GM21381 (cell line): ENCODE results near the gene KNCN.

Experiments used
- ATAC-seq: cut with Tn5 transposase; IDR thresholded peaks from one replicate; pipeline ENCODE4 v1.9.1; 2021; ENCODE audit warnings: mild to moderate bottlenecking, moderate library complexity; ENCODE audit not compliant: unreplicated experiment

The KNCN gene

DNA sequence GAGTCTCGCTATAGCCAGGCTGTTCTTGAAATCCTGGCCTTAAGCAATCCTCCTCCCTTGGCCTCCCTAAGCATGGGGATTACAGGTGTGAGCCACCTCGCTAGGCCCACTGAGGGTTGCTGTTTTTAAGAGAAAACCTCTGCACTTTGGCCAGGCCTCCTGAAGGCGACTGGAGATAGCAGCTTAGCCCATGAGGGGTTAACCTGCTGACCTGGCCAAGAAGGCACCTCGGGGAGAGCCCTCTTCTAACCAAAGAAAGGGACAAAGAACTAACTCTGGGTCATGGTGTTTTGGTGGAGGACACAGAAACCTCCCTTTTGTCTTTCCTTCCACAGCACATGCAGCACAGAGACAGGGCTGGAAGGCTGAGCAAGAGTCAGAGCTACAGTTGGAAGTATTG is 17.7 kb upstream of the KNCN start:
- no peak for ATAC-seq

DNA sequence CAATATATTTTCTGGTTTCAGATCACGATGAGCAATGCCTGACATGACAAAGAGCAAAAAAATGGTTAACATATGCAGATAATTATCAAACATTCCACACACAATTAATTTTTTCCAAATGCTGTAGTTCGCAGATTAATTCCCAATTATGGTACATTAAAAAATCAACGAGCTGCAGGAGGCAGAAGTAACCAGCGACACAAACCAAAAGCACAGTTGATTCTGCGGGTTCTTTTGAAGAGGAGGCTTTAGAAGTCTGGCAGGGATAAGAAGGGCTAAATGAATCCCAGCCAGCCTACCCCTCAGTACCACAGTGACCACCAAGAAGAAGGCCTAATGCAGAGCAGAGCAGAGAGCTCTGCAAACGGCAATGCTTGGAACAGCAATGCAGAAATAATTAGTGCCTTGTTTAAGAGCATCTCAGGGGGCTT is 17.0 kb upstream of the KNCN start:
- no peak for ATAC-seq

DNA sequence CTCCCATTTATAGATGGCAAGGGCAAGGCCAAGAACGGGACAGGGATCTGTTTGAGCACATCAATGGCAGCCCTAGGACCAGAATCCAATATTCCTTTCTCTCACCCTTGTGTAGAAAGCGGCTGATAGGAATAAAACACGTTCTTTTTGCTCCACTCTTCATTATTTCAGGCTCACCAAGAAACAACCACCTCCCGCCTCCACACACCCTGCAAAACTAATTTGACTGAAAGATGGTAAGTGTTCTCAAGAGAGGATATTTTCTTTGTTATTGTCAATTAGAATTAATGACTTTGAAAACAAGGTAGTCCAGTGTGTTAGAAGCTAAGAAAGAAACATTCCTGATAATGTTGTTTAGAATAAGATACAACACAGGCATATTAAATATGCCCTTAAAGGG is 11.9 kb upstream of the KNCN start:
- no peak for ATAC-seq

DNA sequence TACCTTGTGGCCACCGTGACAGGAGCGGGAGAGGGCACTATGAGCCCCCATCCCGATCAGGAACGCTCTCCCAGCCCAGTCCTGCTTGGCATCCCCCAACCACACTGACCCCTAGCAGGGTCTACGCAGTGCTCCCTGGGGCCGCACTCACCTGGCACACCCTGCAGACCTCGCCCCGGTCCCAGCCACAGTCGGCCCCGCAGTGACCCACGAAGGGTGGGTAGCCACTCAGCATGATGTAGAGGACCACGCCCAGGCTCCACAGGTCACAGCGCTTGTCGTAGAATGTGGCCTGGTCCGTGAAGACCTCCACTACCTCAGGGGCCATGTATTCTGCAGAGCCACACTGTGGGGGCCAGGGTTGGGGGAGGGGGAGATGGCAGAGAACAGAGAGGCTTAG is 11.1 kb upstream of the KNCN start:
- no peak for ATAC-seq

DNA sequence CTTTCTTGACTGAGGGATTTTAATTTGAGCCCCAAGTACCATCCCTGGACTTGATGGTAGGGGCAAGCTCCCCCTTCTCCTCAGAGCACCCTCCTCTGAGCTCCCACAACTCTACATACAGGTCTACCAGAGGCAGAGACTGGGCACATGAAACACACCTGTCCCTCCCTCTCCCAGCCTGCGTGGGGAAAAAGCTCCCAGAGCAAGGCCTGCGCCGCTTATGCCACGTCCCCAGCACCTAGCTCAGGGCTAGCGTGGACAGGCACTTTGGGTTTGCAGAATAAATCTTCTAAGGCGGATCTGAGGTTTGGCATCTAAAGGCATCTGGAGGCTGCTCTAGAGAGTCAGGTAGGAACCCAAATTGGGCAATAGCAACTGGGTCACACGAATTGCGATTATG is 7.5 kb upstream of the KNCN start:
- ATAC-seq = no peak

DNA sequence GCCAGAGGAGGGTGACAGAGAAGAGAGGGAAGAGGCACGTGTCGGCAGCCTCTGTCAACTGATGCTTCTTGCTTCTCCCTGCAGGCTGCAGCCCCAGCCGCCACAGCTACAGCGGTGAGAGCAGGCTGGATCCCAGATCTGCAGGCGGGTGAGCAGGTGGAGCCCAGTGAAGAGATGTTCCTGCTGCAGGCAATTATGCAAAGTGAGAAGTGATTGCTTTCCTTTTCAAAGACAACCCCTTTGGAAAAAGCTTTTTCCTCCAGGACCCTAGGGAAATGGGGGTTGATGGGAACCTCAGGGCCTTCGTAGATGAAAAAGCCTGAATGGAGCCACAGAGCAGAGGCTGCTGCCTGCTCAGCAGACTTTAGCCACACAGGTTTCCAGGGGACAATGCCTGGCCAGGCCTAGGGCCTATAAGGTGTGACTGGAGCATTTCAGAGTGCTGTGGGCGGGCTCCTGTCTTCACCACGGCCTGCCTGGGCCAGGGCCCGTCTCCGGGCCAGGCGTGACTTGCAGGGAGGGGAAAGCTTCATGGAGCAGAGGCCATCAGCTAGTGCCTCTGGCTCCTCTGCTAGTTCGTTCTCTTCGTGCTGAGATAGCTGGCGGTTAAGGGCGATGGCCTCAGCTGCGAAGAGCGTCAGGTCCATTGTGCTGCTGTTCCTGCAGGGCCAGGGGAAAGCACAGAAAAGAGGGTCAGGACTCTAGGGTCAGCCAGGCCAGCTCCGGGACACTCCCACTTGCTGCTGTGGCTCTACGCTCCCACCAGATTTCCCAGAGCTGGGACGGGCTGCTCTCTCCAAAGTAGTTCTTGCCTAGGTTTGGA is 6.9 kb upstream of the KNCN start:
- no peak for ATAC-seq

DNA sequence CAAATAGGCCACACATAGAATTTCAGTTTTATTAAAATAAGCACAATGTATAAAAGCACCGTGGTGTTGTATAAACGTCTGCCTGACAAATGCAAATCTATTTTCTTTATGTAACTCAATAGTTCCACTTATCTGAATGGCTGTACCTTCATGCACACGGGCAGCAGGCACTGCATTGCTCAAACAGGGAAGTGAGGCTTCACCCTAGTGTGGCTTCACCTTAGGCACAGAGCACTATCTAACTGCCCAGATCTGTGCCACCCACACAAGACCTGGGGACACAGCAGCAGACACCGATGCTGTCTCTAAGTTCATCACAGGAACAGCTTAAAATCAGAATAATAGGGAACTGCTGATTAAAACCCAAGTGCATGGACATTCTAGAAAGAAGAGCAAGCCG is 6.0 kb upstream of the KNCN start:
- no peak for ATAC-seq

DNA sequence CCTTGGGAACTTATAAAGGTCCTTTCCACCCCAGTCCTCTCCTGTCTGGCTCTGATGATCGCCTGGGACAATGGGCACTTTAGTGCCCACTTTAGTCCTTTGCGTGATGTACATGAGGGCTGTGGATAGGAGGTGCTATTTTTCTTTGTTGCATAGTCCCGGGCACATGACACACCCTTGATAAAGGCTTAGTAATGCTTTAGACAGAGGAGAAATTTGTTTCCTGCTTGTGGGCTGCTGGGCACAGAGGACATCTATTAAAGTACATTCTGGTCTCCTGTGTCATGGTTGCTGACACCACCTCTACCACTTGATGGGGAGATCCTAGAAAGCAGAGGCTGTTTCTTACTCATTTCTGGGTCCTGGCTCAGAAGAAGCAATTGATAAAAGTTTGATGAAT is 5.4 kb upstream of the KNCN start:
- ATAC-seq = no peak

DNA sequence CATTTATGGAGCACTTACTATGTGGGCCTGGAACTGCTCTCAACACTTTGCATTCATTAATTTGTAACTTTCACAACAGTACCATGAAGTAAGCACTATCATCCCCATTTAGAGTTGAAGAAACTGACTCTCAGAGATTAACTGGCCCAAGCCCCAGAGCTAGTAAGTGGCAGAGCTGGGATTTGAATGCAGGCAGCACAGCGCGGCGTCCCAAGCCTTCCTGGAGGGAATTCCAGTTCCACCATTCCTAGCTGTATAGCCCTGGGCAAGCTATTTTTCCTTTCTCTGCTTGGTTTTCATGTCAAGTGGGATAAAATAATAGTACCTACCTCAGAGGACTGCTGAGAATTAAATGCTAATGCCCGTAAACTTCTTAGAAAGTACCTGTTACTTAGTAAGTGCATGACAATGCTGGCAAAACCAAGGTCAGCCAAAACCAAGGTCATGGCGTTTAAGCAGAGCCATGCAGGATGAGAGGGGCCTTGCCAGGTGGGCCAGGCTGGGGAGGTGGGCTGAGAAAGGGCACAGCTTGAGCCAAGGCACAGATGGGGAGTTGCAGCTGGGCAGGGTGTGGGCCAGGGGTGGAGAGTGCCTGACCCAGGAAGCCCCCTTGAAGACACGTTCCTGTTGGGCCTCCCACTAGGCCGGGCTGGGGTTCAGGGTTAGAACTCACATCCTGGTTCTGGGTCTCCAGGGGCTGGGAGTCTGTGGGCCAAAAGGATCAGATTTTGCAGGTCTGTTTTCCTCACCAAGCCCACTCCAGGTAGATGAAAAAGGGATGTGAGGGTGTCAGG is 4.6 kb upstream of the KNCN start:
- no peak for ATAC-seq

DNA sequence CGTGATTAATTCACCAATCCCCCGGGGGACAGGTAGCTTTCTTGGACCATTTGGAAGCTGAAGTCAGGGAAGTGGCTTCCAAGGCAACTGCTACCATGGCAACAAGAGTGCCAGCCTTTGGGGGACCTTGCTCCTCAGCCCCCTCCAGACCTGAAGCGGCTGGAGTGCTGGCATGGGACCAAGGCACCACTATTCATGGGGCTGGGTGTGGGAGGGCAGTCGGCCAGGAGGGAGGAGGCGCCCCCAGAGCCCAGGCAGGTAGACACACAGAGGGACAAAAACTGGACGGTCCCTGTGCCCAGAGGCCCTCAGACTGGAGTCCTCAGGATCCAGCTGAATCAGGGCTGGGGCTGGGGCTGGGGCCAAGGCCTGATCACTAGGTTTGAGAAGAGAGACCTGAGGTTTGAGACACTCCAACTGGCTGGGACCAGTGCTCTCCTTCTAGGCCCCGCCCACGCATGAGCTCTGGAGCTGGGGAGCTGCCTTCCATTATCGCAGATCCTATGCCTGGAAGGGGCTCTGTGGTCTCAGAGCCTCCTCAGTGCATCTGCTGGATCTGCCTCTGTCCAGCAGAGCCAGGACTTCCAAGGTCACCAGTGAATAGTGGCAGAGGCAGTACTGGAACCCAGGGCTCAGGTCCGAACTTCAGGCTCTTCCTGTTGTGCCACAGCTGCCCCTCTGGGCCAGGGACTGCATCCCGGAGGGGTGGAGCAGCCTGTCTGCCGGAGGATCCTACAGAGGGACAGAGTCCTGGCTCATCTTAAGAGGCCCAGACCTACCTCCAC is 3.3 kb upstream of the KNCN start:
- ATAC-seq = no peak

DNA sequence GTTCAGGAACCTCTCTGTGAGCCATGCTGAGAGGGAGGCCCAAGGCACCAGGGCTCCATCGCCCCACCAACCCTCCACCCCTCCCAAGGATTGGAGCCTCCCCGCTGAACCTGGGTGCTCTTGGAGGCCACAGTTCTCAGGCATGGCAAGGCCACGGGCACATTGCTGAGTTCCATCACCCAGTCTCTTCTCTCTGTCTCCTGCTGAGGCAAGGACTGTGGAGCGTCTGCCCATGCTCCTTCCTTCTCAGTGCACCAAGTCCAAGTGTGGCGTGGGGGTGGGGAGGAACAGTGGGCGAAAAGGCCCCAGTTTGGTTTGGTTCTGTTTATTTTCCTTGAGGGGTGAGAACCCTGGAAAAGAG is 2.8 kb upstream of the KNCN start:
- no peak for ATAC-seq

DNA sequence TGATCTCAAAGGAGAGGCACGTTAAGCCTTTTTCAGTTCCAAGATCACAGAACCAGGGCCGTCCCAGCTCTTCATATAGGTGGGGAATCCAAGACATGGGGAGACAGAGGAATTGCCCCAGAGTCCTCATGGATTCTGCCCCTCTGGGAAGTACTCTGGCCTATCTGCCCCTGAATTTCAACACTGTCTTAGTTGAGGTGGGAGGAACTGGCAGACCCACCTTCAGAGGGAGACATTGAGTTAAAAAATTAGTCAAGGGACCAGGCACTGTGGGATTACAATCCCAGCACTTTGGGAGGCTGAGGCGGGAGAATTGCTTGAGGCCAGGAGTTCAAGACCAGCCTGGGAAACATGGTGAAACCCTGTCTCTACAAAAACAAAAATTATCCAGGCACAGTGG is 2.1 kb upstream of the KNCN start:
- ATAC-seq = no peak

DNA sequence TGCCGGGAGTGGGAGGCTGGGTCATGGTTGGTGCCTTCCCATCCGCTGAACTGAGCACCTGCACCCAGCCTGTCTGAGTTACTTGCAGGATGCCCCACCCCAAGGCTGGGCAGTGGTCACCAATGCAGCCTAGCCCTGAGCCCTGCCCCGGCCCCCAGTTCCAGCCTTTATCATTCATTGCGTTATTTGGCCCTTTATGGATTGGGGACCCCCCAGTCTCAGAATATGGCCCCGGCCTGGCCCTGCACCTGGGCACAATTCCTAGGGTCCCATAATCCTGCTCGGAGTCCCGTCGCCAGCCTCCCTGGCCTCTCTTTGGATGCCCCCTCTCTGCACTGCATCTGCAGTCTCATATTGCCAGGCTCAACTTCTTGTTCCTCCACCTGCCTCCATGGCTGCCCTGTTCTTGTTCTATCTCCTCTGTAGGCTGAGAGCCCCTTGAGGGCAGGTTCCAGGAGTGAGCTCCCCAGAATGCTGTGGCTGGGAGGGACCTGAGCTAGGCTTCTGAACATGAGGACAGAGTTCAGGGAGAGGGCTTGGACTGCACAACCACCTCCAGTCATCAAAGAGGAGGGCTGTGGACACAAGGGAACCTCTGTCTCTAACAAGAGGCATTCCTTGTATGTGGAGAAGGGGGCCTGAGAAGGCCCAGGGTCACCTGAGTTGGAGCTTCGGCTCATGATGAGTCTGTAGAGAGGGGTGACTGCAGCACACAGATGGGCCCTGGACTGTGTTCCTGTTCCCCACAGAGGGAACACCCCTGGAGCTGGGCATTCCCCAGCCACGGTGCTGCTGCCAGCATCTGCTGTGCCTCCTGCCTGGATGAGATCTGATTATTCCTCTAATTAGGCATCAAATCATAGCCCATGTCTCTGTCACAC is 1.1 kb upstream of the KNCN start:
- no peak for ATAC-seq

DNA sequence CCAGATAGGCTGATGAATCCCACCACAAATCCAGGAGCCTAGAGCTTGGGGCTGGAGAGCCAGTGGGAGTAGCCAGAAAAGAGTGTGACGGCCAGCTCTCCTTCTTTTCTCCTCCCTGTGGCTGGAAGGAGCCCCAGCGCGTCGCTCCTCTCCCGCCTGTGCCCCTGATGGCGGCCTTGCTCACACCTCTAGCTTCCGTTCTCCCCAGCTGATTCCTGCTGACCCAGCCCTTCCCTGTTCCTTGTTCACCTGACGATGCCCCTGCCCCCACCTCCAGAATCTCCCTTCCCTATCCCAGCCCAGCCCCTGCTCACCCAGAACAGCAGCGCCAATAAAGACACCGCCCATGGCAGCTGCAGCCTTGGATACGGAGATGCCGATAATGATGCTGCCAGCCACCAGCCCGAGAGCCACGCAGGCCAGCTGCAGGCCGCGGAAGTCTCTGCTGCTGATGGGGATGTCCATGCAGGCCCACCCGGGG is 656 bp downstream of the KNCN start:
- ATAC-seq = no peak

DNA sequence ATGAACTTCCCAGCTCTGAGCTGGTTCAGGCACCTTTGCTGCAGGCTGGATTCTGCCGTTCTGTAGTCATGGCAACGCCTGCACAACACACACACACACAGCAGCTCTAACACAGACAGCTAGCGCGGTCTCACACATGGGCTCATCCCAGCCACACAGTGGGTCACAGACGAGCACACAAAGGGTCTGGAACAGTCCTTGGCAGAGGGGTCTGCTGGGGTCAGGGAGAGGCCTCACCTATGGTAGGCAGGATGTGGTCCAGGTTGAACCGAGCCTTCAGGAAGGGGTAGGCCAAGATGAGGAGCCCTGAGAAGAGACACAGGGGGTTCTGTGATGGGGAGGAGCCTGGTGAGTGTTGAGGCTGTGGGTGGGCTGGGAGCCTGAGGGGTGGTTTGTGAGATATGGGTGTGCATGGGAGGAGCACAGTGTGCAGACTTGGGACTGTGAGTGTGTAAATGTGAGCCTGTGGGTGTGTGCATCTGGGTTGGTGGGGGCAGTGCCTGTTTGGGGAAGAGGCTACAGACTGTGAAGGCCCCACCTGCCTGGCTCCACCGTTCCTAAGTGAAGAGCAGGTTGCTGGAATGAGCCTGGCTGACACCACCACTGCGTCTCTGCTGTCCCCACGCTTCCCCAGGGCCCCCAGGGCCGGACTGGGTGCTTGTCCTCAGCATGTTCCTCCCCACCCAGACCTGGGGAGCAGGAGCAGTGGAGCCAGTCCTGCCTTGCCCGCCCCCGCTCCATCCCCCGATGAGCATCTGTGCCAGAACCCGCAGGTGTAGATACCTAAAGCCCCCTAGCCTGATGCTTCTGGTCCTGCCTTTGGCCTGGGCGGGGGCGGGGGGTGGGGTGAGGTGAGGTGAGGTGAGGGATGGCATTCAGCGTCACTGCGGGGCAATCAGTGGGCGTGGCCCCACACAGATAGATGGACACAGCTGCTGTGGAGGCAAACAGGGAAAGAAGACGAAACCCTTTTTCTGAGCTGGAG is 1.5 kb downstream of the KNCN start:
- no peak for ATAC-seq

DNA sequence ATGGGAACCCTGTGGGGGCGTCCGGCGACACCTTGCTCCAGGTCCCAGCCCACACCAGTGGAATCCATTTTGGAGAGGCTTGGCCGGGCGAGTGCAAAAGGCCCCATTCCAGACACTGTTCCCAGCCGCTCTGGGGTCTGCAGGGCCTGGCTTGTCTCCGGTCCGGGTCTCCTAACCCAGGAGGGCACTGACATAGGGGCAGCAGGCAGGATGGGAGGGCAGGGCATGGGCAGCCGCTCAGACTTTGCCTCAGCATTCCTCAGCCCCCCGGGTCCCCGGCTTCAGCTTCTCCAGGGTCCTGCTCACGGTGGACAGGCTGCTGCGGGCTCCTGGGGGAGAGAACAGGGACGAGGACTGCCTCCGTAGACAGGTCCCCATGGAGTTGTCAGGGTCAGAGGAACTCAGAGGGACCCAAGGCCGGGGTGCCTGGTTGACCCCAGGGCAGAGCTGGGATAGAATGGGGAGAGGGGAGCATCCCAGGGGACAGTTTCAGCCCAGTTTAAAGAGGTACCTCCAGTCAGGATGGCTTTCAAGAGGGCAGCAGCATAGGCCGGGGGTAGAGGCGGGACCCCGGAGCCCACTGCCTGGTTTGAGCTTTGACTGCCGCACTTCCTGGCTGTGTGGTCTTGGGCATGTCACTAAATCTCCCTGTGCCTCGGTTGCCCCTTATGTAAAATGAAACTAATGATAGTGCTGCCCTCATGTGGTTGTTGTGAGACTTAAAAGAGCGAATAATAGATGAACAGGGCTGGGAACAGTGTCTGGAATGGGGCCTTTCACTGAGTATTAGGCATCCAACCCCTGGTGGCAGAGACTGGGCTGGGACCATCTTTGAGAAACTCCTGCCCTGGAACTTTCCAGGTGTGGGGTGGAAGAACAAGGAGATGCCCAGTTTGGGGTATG is 3.7 kb downstream of the KNCN start:
- ATAC-seq = no peak

DNA sequence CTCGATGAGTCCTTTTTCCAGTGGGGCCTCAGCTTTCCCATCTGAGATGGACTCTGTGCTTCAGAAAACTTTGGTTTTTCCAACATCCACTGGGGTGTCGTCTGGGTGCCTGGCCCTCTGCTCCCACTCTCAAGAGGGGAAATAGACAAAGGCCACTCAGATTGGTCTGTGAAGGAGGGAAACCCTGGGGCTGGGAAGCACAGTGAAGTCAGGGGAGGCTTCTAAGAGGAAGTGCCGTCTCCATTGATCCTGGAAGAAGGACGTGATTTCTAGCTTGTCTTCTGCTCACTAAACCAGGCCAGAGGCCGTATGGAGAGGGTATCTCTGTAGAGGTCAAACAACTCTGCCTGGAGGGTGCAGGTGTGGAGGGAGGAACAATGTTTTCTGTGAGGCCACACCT is 5.2 kb downstream of the KNCN start:
- no peak for ATAC-seq

DNA sequence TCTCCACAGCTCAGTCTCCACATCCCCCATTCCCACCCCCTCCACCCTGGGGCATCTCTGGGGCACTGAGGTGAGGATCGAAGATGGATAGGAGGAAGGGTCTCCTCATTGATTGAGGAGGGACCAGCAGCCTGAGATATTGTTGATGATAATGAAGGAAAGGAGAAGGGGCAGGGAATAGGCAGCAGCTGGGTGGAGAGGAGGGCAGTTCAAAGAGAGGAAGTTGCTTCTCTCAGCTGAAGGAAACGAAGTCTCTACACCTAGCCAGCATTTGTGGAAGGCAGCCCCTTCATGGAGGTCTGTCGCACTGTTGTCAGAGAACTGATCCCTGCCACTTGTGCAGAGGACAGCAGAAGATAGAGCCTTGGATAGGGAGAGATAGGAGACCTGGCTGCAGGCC is 5.7 kb downstream of the KNCN start:
- no peak for ATAC-seq
